ENCODE data around the gene CALML3.

GRCh38 chr10:5492322-5492855, 32.4 kb upstream of the CALML3 start:
- no peak for TF ChIP-seq EZH2phosphoT487 (IDR thresholded peaks at IDR 0.05; ENCODE audit: low read depth)
- TF ChIP-seq CTCF (IDR thresholded peaks at IDR 0.05; ENCODE audit: low read depth, low read length): no peak

Data from OCI-LY3 (cell line).